NCI-H2171 (cell line): ENCODE results near the gene PCLAF.
A peak's percentile ranks its signal among the peaks of the same experiment; 100 is the strongest.
"Not testable (repeated sequence)": the region's sequence is repeated elsewhere in the genome, so short reads cannot be mapped to it uniquely, and the experiment has no call there.

Experiments used
- DNase-seq: peaks from one replicate; lab custom pipeline; 2025; lab: John Stamatoyannopoulos, UW

The PCLAF gene

GRCh38 chr15:64361259-64361658 lies 20.0 kb downstream of the PCLAF start:
- DNase-seq = no peak

DNA sequence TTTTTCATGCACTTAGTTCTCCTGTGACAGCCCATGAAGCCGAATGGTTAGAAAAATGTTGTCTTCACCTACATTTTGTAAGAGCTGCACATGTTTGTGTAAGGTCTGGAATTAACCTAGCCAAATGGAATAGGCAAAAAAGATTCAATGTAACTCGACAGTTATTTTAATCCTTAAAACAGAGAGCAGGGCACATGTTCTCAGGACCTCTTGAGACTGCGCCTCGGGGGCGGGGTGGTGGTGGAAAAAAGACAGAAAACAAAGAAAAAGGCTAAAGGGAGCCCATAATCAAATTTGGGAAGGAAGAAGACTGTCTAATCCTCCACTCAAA lies 24.6 kb downstream of the PCLAF start:
- no peak for DNase-seq

- peak; percentile 96 for DNase-seq
Measured at GRCh38 chr15:64355944-64356709, 25.1 kb downstream of the PCLAF start, which contains the start of gene CSNK1G1. Gene CSNK1G1 (minus strand): TSS chr15:64356173. CDS start chr15:64300499, 55,674 bp downstream.

GRCh38 chr15:64355348-64355943 lies 25.8 kb downstream of the PCLAF start:
- peak; percentile 8 for DNase-seq

DNA sequence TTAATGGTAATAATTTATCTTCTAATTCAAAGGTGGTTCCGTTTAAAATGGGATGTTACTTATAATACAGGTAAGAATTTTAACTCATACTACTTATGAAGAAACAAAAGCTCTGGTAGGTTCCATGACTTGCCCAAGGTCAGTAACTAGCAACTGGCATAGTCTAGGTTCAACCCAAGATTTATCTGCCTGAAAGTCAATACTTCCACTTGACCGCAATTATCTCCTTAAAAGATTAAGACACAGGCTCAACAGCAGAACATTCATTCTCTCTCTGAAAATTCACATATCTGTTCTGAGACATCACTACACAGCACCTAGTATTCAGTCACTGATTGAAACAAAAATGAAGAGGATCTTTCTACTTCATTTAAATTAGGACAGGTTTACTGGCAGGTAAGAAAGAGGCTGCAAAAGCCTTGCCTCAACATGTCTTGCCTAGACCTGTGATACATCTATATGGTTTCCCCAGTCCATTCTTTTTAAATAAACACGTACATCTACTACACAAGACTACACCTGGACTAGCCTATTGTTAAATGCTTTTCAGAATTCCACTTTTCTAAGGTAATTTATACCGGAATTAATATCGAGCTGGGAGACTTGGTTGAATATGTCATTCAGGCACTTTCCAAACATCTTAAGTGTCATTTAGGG lies 26.4 kb downstream of the PCLAF start:
- DNase-seq = no peak

GRCh38 chr15:64351265-64351664 lies 30.0 kb downstream of the PCLAF start:
- DNase-seq = no peak

- no peak for DNase-seq
Measured at GRCh38 chr15:64349375-64349774, 31.9 kb downstream of the PCLAF start.

GRCh38 chr15:64348455-64348854 lies 32.8 kb downstream of the PCLAF start:
- DNase-seq = no peak

- not testable (repeated sequence) for DNase-seq
Measured at GRCh38 chr15:64346242-64346641, 35.0 kb downstream of the PCLAF start.

DNA sequence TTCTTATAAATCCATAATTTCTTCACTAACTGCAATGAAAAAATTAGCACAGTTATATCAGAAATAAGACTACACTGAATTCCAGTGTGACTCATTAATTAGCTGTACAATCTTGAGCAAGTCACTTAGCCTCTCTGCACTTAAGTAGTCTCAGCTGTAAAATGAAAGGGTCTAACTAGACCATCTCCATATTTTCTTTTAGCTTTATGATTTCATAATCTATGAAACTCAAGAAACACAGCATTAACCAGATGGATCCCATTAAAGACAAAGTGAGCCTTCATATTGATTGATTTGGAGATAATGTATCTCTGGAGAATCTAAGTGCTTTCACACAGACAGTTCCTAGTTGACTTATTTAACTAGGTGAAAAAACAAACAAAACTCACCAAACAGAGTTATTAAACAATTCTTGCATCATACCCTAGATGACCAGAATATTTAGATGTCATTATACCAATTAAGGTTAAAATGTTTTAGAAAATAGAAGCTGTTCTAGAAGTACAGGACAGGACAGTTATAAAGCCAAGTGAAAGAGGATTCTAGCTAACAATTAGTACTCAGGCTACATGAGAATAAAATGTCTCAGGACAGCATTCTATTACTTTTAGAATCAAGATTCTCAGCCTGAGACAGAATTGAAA lies 36.5 kb downstream of the PCLAF start:
- DNase-seq = no peak

- no peak for DNase-seq
Measured at GRCh38 chr15:64343841-64344240, 37.4 kb downstream of the PCLAF start.

DNA sequence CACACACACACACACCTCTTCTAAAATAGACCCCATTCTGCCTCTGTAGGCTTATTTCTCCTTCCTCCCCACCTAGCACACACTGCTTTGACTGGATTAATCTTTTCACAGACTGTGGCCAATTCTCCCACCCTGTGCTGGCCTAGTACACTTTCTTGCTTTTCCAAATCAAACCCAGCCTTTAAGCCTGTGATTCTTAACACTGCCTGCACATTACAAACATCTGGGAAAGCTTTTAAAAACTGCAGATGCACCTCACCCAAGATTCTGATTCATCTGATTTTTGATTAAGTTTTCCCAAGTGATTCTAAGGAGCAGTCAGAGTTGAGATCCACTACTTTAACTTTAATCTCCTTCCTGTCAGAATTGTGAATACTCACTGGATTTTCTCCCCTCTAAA lies 38.0 kb downstream of the PCLAF start:
- DNase-seq = no peak

DNA sequence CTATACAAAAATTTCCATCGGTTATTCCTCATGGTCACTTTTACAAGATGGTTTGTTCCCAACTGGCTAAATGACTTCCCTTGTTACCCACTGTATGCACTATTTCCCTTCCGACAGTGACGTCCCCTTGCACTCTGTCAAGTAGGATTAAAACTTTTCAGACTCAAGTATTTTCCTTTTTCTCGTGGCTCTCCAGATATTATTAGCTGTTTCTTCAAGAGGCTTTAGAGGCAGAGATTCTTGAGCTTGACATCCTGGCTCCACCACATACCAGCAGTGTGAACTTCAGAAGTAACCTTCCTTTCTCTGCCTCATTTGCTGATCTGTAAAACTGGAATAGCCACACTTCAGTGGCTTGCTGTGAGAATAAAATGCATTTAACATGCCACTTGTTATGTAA lies 39.3 kb downstream of the PCLAF start:
- no peak for DNase-seq

GRCh38 chr15:64340355-64340754 lies 40.9 kb downstream of the PCLAF start:
- DNase-seq = no peak

DNA sequence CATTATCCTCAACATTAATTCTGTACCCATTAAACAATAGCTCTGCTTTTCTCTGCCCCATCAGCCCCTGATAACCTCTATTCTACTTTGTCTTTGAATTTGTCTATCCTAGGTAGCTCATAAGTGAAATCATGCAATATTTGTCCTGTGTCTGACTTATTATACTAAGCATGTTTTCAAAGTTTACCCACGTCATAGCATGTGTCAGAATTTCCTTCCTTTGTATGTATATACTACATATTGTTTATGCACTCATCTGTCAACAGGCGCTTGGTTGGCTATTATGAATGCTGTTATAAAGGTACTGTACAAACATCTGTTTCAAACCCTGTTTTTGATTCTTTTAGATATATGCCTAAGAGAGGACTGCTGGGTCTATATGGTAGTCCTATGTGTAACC lies 43.5 kb downstream of the PCLAF start:
- DNase-seq = no peak

DNA sequence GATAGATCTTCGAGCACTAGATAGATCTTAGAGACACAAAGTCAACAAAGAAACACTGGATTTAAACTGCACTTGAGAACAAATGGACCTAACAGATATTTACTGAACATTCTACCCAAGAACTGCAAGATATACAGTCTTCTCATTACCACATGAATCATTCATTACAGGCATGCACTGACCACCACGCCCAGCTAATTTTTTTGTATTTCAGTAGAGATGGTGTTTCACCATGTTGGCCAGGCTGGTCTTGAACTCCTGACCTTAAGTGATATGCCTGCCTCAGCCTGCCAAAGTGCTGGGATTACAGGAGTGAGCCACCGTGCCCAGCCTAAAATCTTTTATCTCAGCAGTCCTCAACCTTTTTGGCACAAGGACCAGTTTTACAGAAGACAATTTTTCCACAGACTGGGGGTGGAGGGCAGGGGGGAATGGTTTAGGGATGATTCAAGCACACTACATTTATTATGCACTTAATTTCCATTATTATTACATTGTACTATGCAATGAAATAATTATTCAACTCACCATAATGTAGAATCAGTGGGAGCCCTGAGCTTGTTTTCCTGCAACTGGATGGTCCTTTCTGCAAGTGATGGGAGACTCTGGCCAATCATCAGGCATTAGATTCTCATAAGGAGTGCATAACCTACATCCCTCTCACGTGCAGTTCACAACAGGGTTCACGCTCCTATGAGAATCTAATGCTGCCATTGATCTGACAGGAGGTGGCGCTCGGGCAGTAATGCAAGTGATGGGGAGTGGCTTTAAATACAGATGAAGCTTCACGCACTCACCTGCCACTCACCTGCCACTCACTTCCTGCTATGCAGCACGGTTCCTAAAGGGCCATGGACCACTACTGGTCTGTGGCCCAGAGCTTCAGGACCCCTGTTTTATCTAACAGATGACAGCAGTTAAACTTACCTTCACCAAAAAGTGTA lies 47.0 kb downstream of the PCLAF start:
- DNase-seq = no peak

GRCh38 chr15:64333516-64333915 lies 47.7 kb downstream of the PCLAF start:
- DNase-seq = no peak

DNA sequence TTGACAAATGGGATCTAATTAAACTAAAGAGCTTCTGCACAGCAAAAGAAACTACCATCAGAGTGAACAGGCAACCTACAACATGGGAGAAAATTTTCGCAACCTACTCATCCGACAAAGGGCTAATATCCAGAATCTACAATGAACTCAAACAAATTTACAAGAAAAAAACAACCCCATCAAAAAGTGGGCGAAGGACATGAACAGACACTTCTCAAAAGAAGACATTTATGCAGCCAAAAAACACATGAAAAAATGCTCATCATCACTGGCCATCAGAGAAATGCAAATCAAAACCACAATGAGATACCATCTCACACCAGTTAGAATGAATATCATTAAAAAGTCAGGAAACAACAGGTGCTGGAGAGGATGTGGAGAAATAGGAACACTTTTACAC lies 49.6 kb downstream of the PCLAF start:
- DNase-seq = not testable (repeated sequence)

DNA sequence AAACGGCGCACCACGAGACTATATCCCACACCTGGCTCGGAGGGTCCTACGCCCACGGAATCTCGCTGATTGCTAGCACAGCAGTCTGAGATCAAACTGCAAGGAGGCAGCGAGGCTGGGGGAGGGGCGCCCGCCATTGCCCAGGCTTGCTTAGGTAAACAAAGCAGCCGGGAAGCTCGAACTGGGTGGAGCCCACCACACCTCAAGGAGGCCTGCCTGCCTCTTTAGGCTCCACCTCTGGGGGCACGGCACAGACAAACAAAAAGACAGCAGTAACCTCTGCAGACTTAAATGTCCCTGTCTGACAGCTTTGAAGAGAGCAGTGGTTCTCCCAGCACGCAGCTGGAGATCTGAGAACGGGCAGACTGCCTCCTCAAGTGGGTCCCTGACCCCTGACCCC lies 54.3 kb downstream of the PCLAF start:
- DNase-seq = not testable (repeated sequence)

DNA sequence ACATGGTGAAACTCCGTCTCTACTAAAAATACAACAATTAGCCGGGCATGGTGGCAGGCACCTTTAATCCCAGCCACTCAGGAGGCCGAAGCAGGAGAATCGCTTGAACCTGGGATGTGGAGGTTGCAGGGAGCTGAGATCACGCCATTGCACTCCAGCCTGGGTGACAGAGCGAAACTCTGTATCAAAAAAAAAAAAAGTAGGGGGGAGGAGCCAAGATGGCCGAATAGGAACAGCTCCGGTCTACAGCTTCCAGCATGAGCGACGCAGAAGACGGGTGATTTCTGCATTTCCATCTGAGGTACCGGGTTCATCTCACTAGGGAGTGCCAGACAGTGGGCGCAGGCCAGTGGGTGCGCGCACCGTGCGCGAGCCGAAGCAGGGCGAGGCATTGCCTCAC lies 54.8 kb downstream of the PCLAF start:
- not testable (repeated sequence) for DNase-seq

DNA sequence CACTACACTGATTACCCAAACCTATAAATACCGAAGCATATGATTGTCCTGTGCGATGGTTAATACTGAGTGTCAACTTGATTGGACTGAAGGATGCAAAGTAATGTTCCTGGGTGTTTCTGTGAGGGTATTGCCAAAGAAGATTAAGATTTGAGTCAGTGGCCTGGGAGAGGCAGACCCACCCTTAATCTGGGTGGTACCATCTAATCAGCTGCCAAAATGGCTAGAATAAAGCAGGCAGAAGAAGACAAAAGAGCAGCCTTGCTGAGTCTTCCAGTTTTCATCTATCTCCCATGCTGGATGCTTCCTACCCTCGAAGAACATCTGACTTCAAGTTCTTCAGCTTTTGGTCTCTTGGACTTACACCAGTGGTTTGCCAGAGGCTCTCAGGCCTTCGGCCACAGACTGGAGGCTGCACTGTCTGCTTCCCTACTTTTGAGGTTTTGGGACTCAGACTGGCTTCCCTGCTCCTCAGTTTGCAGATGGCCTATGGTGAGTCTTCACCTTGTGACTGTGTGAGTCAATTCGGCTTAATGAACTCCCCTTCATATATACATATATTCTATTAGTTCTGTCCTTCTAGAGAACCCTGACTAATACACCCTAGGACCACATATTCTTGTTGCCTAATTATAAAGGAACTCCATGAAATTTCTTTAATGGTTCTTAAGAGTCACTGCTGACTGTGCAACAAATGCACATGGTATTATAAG lies 56.9 kb downstream of the PCLAF start:
- DNase-seq = no peak
